Mesenchymal stem cell (in vitro differentiated cells and primary cell): ENCODE data around the gene SOD1.

ENCODE experiments used
- DNase-seq: peaks from one replicate; pipeline ENCODE4 v3.0.0-alpha.2; 2013
- H2AFZ ChIP-seq: one replicate; pipeline ENCODE4 v1.6.1; 2013; ENCODE audit warnings: low read depth, mild to moderate bottlenecking, control low read depth, inconsistent platforms, low read length, moderate library complexity
- H2AK5ac ChIP-seq: 2 replicates; pipeline ENCODE4 v1.6.1; 2013; ENCODE audit warnings: low read length, moderate library complexity, mild to moderate bottlenecking, inconsistent platforms; ENCODE audit not compliant: severe bottlenecking
- H2BK120ac ChIP-seq: one replicate; pipeline ENCODE4 v1.6.1; 2013; ENCODE audit warnings: low read depth, mild to moderate bottlenecking, inconsistent platforms, low read length, moderate library complexity
- H2BK12ac ChIP-seq, 2 experiments: one replicate each; pipeline ENCODE4 v1.6.1; 2013; ENCODE audit warnings: inconsistent platforms in 2 of 2, low read length in 2 of 2, mild to moderate bottlenecking in 2 of 2, moderate library complexity in 2 of 2, control low read depth in 1 of 2
- H2BK15ac ChIP-seq: one replicate; pipeline ENCODE4 v1.6.1; 2013; ENCODE audit warnings: mild to moderate bottlenecking, low read depth, inconsistent platforms; ENCODE audit not compliant: poor library complexity, severe bottlenecking
- H2BK5ac ChIP-seq: 2 replicates; pipeline ENCODE4 v1.6.1; 2013; ENCODE audit warnings: low read depth, mild to moderate bottlenecking, low read length, control low read depth, inconsistent platforms; ENCODE audit not compliant: poor library complexity, severe bottlenecking
- H3K14ac ChIP-seq, 2 experiments: one replicate each; pipeline ENCODE4 v1.6.1; 2013; ENCODE audit warnings: inconsistent platforms in 2 of 2, low read length in 2 of 2, control low read depth in 1 of 2, mild to moderate bottlenecking in 1 of 2, moderate library complexity in 1 of 2
- H3K18ac ChIP-seq, 2 experiments: one replicate each; pipeline ENCODE4 v1.6.1; 2013; ENCODE audit warnings: inconsistent platforms in 2 of 2, low read length in 2 of 2, control low read depth in 1 of 2, low read depth in 1 of 2, mild to moderate bottlenecking in 1 of 2
- H3K23ac ChIP-seq, 2 experiments: one replicate each; pipeline ENCODE4 v1.6.1; 2013; ENCODE audit warnings: inconsistent platforms in 2 of 2, low read length in 2 of 2, mild to moderate bottlenecking in 2 of 2, moderate library complexity in 2 of 2, control low read depth in 1 of 2
- H3K27ac ChIP-seq: 2 replicates; pipeline ENCODE4 v1.5.1; 2013; ENCODE audit warnings: mild to moderate bottlenecking, moderate library complexity, low read length, control low read depth, inconsistent platforms; ENCODE audit not compliant: poor library complexity, severe bottlenecking
- H3K27me3 ChIP-seq, 2 experiments: 2 replicates each; pipeline versions ENCODE4 v1.6.1 to v1.7.0; 2013; ENCODE audit warnings: low read length in 2 of 2, mild to moderate bottlenecking in 2 of 2, moderate library complexity in 2 of 2, control low read depth in 1 of 2, inconsistent platforms in 1 of 2; ENCODE audit not compliant: control insufficient read depth in 1 of 2, insufficient read depth in 1 of 2
- H3K36me3 ChIP-seq, 2 experiments: 2 replicates each; pipeline versions ENCODE4 v1.6.1 to v1.7.0; 2013; ENCODE audit warnings: low read length in 2 of 2, control low read depth in 1 of 2, inconsistent platforms in 1 of 2, low read depth in 1 of 2, mild to moderate bottlenecking in 1 of 2; ENCODE audit not compliant: insufficient read depth in 2 of 2, control insufficient read depth in 1 of 2
- H3K4ac ChIP-seq, 2 experiments: one replicate each; pipeline ENCODE4 v1.6.1; 2013; ENCODE audit warnings: inconsistent platforms in 2 of 2, low read length in 2 of 2, mild to moderate bottlenecking in 2 of 2, moderate library complexity in 2 of 2, control low read depth in 1 of 2, low read depth in 1 of 2
- H3K4me1 ChIP-seq: 2 replicates; pipeline ENCODE4 v1.6.1; 2013; ENCODE audit warnings: low read depth, low read length, control low read depth; ENCODE audit not compliant: control insufficient read depth, insufficient read depth
- H3K4me2 ChIP-seq: 2 replicates; pipeline ENCODE4 v1.6.1; 2013; ENCODE audit warnings: low read length, mild to moderate bottlenecking, inconsistent platforms; ENCODE audit not compliant: poor library complexity, severe bottlenecking
- H3K4me3 ChIP-seq, 2 experiments: 2 replicates each; pipeline versions ENCODE4 v1.5.1 to v1.7.0; 2013; ENCODE audit warnings: low read length in 2 of 2, mild to moderate bottlenecking in 2 of 2, control low read depth in 1 of 2, low read depth in 1 of 2; ENCODE audit not compliant: insufficient read depth in 1 of 2
- H3K79me1 ChIP-seq: replicated peaks from 2 replicates; pipeline ENCODE4 v1.6.1; 2013; ENCODE audit warnings: mild to moderate bottlenecking, control low read depth, low read length, inconsistent platforms; ENCODE audit not compliant: poor library complexity, severe bottlenecking
- H3K9ac ChIP-seq: 2 replicates; pipeline ENCODE4 v1.7.0; 2013; ENCODE audit warnings: mild to moderate bottlenecking, low read length, moderate library complexity
- H3K9me3 ChIP-seq: 2 replicates; pipeline ENCODE4 v1.7.0; 2013; ENCODE audit warnings: mild to moderate bottlenecking, low read length; ENCODE audit not compliant: control insufficient read depth
- H4K8ac ChIP-seq: one replicate; pipeline ENCODE4 v1.6.1; 2013; ENCODE audit warnings: inconsistent platforms, mild to moderate bottlenecking, low read length, moderate library complexity
- H4K91ac ChIP-seq: one replicate; pipeline ENCODE4 v1.6.1; 2013; ENCODE audit warnings: mild to moderate bottlenecking, low read length, inconsistent platforms
- WGBS: methylation state at CpG from one replicate; pipeline ENCODE4 v1.1.7; 2013; ENCODE audit warnings: mixed read lengths; 5-methylcytosine and 5-hydroxymethylcytosine counted together

Gene SOD1

GRCh38 chr21:31686272-31686915 lies 26.9 kb downstream of the SOD1 start:
- Histone ChIP-seq H3K4ac (no peak overlapping the region), H4K8ac (no peak overlapping the region), H3K23ac (no peak overlapping the region), H3K18ac (no peak overlapping the region), H3K9ac (no peak overlapping the region), H4K91ac (no peak overlapping the region), H3K79me1 (peaks cover 32% of the 10 kb centered on the region), H3K27ac (no peak overlapping the region), H2BK5ac (no peak overlapping the region), H3K9me3 (no peaks in the 10 kb centered on the region), H3K4me2 (no peak overlapping the region), H2BK12ac (no peak overlapping the region), H2AFZ (no peak overlapping the region), H2BK120ac (no peak overlapping the region), H3K36me3 (peaks cover 27 to 94% of the 10 kb centered on the region in 2 experiments), H3K4me3 (no peak overlapping the region), H3K4me1 (no peaks in the 10 kb centered on the region), H2AK5ac (no peak overlapping the region), H3K14ac (no peak overlapping the region), H3K27me3 (no peaks in the 10 kb centered on the region), H2BK15ac (no peak overlapping the region)
- no peak for DNase-seq
- WGBS, result 89% methylated on average over 6 of the region's 7 CpGs

GRCh38 chr21:31687108-31687507 lies 27.6 kb downstream of the SOD1 start:
- no peak overlapping the region for H4K91ac ChIP-seq
- H3K4me1 ChIP-seq, result no peaks in the 10 kb centered on the region
- no peak for DNase-seq
- no peak overlapping the region for H2AK5ac ChIP-seq
- H3K4ac ChIP-seq, result no peak overlapping the region
- H2BK15ac ChIP-seq, result no peak overlapping the region
- no peak overlapping the region for H2AFZ ChIP-seq
- no peaks in the 10 kb centered on the region for H3K27me3 ChIP-seq
- no peaks in the 10 kb centered on the region for H3K9me3 ChIP-seq
- 100% methylated on average over 2 of the region's 2 CpGs for WGBS
- H3K9ac ChIP-seq, result no peak overlapping the region
- peaks cover 28% of the 10 kb centered on the region for H3K79me1 ChIP-seq
- no peak overlapping the region for H2BK120ac ChIP-seq
- H3K36me3 ChIP-seq, result peaks cover 27 to 94% of the 10 kb centered on the region in 2 experiments
- no peak overlapping the region for H2BK5ac ChIP-seq
- no peak overlapping the region for H3K23ac ChIP-seq
- no peak overlapping the region for H3K18ac ChIP-seq
- H4K8ac ChIP-seq, result no peak overlapping the region
- no peak overlapping the region for H3K14ac ChIP-seq
- no peak overlapping the region for H3K4me3 ChIP-seq
- no peak overlapping the region for H2BK12ac ChIP-seq
- no peak overlapping the region for H3K4me2 ChIP-seq
- H3K27ac ChIP-seq, result no peak overlapping the region

- H3K36me3 ChIP-seq, result peaks cover 30 to 94% of the 10 kb centered on the region in 2 experiments
- H3K9me3 ChIP-seq, result no peaks in the 10 kb centered on the region
- H3K4me1 ChIP-seq, result no peaks in the 10 kb centered on the region
- H2BK120ac ChIP-seq, result no peak overlapping the region
- no peak overlapping the region for H2AFZ ChIP-seq
- no peak overlapping the region for H3K23ac ChIP-seq
- H3K27me3 ChIP-seq, result no peaks in the 10 kb centered on the region
- H3K18ac ChIP-seq, result no peak overlapping the region
- DNase-seq, result no peak
- H3K4me3 ChIP-seq, result no peak overlapping the region
- no peak overlapping the region for H3K9ac ChIP-seq
- no peak overlapping the region for H2AK5ac ChIP-seq
- H3K27ac ChIP-seq, result no peak overlapping the region
- no peak overlapping the region for H3K4me2 ChIP-seq
- H3K79me1 ChIP-seq, result peaks cover 27% of the 10 kb centered on the region
- no peak overlapping the region for H2BK12ac ChIP-seq
- H2BK15ac ChIP-seq, result no peak overlapping the region
- 98% methylated on average over 3 of the region's 5 CpGs for WGBS
- no peak overlapping the region for H2BK5ac ChIP-seq
- no peak overlapping the region for H4K91ac ChIP-seq
- no peak overlapping the region for H3K4ac ChIP-seq
- H4K8ac ChIP-seq, result no peak overlapping the region
- H3K14ac ChIP-seq, result no peak overlapping the region
These were observed 29.3 kb downstream of the SOD1 start for GRCh38 chr21:31688603-31689368.

- Histone ChIP-seq H3K4me1 (no peaks in the 10 kb centered on the region), H3K36me3 (peaks cover 16 to 98% of the 10 kb centered on the region in 2 experiments), H2BK12ac (no peak overlapping the region), H2BK120ac (no peak overlapping the region), H3K9me3 (no peaks in the 10 kb centered on the region), H3K27me3 (no peaks in the 10 kb centered on the region), H3K9ac (no peak overlapping the region), H2BK5ac (no peak overlapping the region), H3K18ac (no peak overlapping the region), H4K91ac (no peak overlapping the region), H3K23ac (no peak overlapping the region), H2AK5ac (no peak overlapping the region), H3K4ac (no peak overlapping the region), H3K79me1 (peaks cover 16% of the 10 kb centered on the region), H3K14ac (no peak overlapping the region), H2AFZ (no peak overlapping the region), H3K4me3 (no peak overlapping the region), H3K27ac (no peak overlapping the region), H2BK15ac (no peak overlapping the region), H4K8ac (no peak overlapping the region), H3K4me2 (no peak overlapping the region)
- WGBS, result 95% methylated on average over 8 of the region's 16 CpGs
- no peak for DNase-seq
These were observed 33.7 kb downstream of the SOD1 start for GRCh38 chr21:31693222-31693621.
